H1 (cell line): ENCODE results near the gene FAM193A. TPM values are rescaled to one million over a fixed set of nuclear protein-coding genes. Genes with fewer than 3 reads are reported as not detected.
"Not testable (repeated sequence)": the region's sequence is repeated elsewhere in the genome, so short reads cannot be mapped to it uniquely, and the experiment has no call there.

Experiments used
- CTCF ChIA-PET: fragments of 300-600 bp; sonication (Branson Sonifier 250); formaldehyde crosslinking; loops from one replicate; lab custom pipeline; 2021; ENCODE audit not compliant: partially characterized antibody; lab: Charles Lee
- POLR2A ChIA-PET: fragments of 300-600 bp; sonication (Branson Sonifier 250); formaldehyde crosslinking; loops from one replicate; lab custom pipeline; 2021; ENCODE audit warnings: inconsistent platforms; ENCODE audit not compliant: partially characterized antibody; lab: Charles Lee
- DNase-seq, 2 experiments: peaks; one replicate each; pipeline versions ENCODE4 v3.0.0 to v3.0.0-alpha.2; 2010 to 2022; ENCODE audit warnings: low spot score in 2 of 2, low read depth in 1 of 2, mixed read lengths in 1 of 2
- FAIRE-seq: peaks from 2 replicates; lab custom pipeline; 2011; peaks lifted over from hg19 to GRCh38; lab: Jason Lieb, UNC
- H2AFZ ChIP-seq: 2 replicates; pipeline ENCODE4 v1.8.1; 2012; ENCODE audit warnings: low read length, inconsistent platforms
- H2AK5ac ChIP-seq: 2 replicates; pipeline ENCODE4 v1.6.1; 2013; ENCODE audit warnings: low read depth, low read length
- H2BK120ac ChIP-seq: replicated peaks from 2 replicates; pipeline ENCODE3; 2013; ENCODE audit warnings: low read depth, low read length, inconsistent platforms
- H2BK12ac ChIP-seq: 2 replicates; pipeline ENCODE4 v1.6.1; 2013; ENCODE audit warnings: low read depth, low read length
- H2BK15ac ChIP-seq: 2 replicates; pipeline ENCODE4 v1.6.1; 2013; ENCODE audit warnings: low read length
- H2BK20ac ChIP-seq: 2 replicates; pipeline ENCODE4 v1.6.1; 2013; ENCODE audit warnings: low read length
- H2BK5ac ChIP-seq: 2 replicates; pipeline ENCODE4 v1.6.1; 2013; ENCODE audit warnings: low read depth, low read length
- H3K14ac ChIP-seq: 2 replicates; pipeline ENCODE4 v1.6.1; 2013; ENCODE audit warnings: inconsistent platforms; ENCODE audit not compliant: insufficient read length
- H3K18ac ChIP-seq: 2 replicates; pipeline ENCODE4 v1.6.1; 2013; ENCODE audit warnings: low read length; ENCODE audit errors: extremely low read depth
- H3K23ac ChIP-seq: 2 replicates; pipeline ENCODE4 v1.6.1; 2013; ENCODE audit warnings: inconsistent platforms; ENCODE audit not compliant: insufficient read length
- H3K23me2 ChIP-seq: 2 replicates; pipeline ENCODE4 v1.6.1; 2013; ENCODE audit warnings: low read depth, low read length
- H3K27ac ChIP-seq: 2 replicates; pipeline ENCODE4 v1.6.1; 2011; ENCODE audit warnings: low read depth, low read length, inconsistent platforms
- H3K27me3 ChIP-seq, 4 experiments: replicated peaks in 1 of 4; 1 replicate in 1 of 4; 2 replicates in 3 of 4; pipeline versions ENCODE4 v1.6.1 to v1.8.1; 2011 to 2013; ENCODE audit warnings: low read length in 3 of 4, mild to moderate bottlenecking in 3 of 4, inconsistent platforms in 2 of 4, mixed read lengths in 2 of 4, moderate library complexity in 1 of 4; ENCODE audit not compliant: control insufficient read depth in 3 of 4, insufficient read depth in 3 of 4; ENCODE audit errors: extremely low read depth in 1 of 4
- H3K36me3 ChIP-seq, 4 experiments: 2 replicates each; pipeline versions ENCODE4 v1.6.1 to v1.8.1; 2011 to 2013; ENCODE audit warnings: mild to moderate bottlenecking in 4 of 4, low read length in 3 of 4, moderate library complexity in 2 of 4, control low read depth in 1 of 4, inconsistent platforms in 1 of 4; ENCODE audit not compliant: insufficient read depth in 4 of 4, control insufficient read depth in 2 of 4
- H3K4ac ChIP-seq: replicated peaks from 2 replicates; pipeline ENCODE3; 2013; ENCODE audit warnings: low read length, low read depth, mixed read lengths, inconsistent platforms; ENCODE audit not compliant: insufficient read length
- H3K4me1 ChIP-seq, 4 experiments: replicated peaks in 1 of 4; 1 replicate in 1 of 4; 2 replicates in 3 of 4; pipeline versions ENCODE4 v1.6.1 to v1.8.1; 2011 to 2013; ENCODE audit warnings: low read length in 3 of 4, inconsistent platforms in 2 of 4, mixed read lengths in 1 of 4; ENCODE audit not compliant: insufficient read depth in 4 of 4, control insufficient read depth in 3 of 4
- H3K4me2 ChIP-seq, 2 experiments: 2 replicates each; pipeline versions ENCODE4 v1.6.1 to v1.8.1; 2011 to 2013; ENCODE audit warnings: low read depth in 2 of 2, low read length in 2 of 2, control low read depth in 1 of 2, inconsistent platforms in 1 of 2, mild to moderate bottlenecking in 1 of 2; ENCODE audit not compliant: insufficient read depth in 1 of 2
- H3K4me3 ChIP-seq, 4 experiments: fragments of 200-600, 300-600 bp in 1 of 4; sonication (generic), shearing (Covaris generic), sonication (Bioruptor Twin) in 1 of 4; 2 replicates each; pipeline versions ENCODE4 v1.5.1 to v1.8.1; 2011 to 2016; ENCODE audit warnings: low read length in 4 of 4, low read depth in 3 of 4, control low read depth in 2 of 4, inconsistent platforms in 2 of 4, mild to moderate bottlenecking in 2 of 4, mixed read lengths in 1 of 4, moderate library complexity in 1 of 4; ENCODE audit not compliant: insufficient read depth in 2 of 4; ENCODE audit errors: extremely low read depth in 1 of 4
- H3K56ac ChIP-seq: replicated peaks from 2 replicates; pipeline ENCODE3; 2013; ENCODE audit warnings: low read depth, mild to moderate bottlenecking, mixed read lengths, low read length, inconsistent platforms; ENCODE audit not compliant: insufficient read length
- H3K79me1 ChIP-seq: 2 replicates; pipeline ENCODE4 v1.6.1; 2013; ENCODE audit warnings: low read depth, low read length, control low read depth
- H3K79me2 ChIP-seq, 2 experiments: 2 replicates each; pipeline versions ENCODE4 v1.6.1 to v1.8.1; 2012 to 2013; ENCODE audit warnings: low read length in 2 of 2, mild to moderate bottlenecking in 2 of 2, inconsistent platforms in 1 of 2; ENCODE audit not compliant: insufficient read depth in 2 of 2, control insufficient read depth in 1 of 2
- H3K9ac ChIP-seq, 4 experiments: replicated peaks in 1 of 4; 1 replicate in 1 of 4; 2 replicates in 3 of 4; pipeline versions ENCODE4 v1.6.1 to v1.8.1; 2011 to 2013; ENCODE audit warnings: low read depth in 3 of 4, low read length in 3 of 4, control low read depth in 2 of 4, mild to moderate bottlenecking in 2 of 4, moderate library complexity in 2 of 4, inconsistent platforms in 1 of 4; ENCODE audit errors: extremely low read depth in 1 of 4
- H3K9me3 ChIP-seq, 2 experiments: 2 replicates each; pipeline versions ENCODE4 v1.6.1 to v1.8.1; 2012 to 2013; ENCODE audit warnings: mild to moderate bottlenecking in 2 of 2, moderate library complexity in 2 of 2, control low read depth in 1 of 2, inconsistent platforms in 1 of 2, low read depth in 1 of 2, low read length in 1 of 2, mixed read lengths in 1 of 2; ENCODE audit not compliant: insufficient read depth in 2 of 2
- H4K20me1 ChIP-seq, 2 experiments: replicated peaks in 1 of 2; 2 replicates each; pipeline versions ENCODE3 to v1.8.1; 2011 to 2013; ENCODE audit warnings: inconsistent platforms in 2 of 2, low read length in 2 of 2, mild to moderate bottlenecking in 1 of 2; ENCODE audit not compliant: insufficient read depth in 2 of 2, control insufficient read depth in 1 of 2
- H4K5ac ChIP-seq: 2 replicates; pipeline ENCODE4 v1.6.1; 2013; ENCODE audit warnings: low read length, low read depth, mixed read lengths, inconsistent platforms; ENCODE audit not compliant: insufficient read length
- H4K8ac ChIP-seq: 2 replicates; pipeline ENCODE4 v1.8.0; 2013; ENCODE audit warnings: mild to moderate bottlenecking, moderate library complexity, low read length, inconsistent platforms; ENCODE audit not compliant: insufficient read depth; ENCODE audit errors: extremely low read depth
- H4K91ac ChIP-seq: replicated peaks from 2 replicates; pipeline ENCODE3; 2013; ENCODE audit warnings: low read length, mixed read lengths, inconsistent platforms; ENCODE audit not compliant: insufficient read length
- WGBS, 2 experiments: shearing (Covaris generic) in 1 of 2; methylation state at CpG; one replicate each; pipeline versions ENCODE4 v1.1.6 to v1.1.7; 2013 to 2015; ENCODE audit warnings: low lambda C conversion rate in 2 of 2, mixed read lengths in 2 of 2, inconsistent platforms in 1 of 2, low coverage in 1 of 2, missing lambda C conversion rate in 1 of 2; ENCODE audit not compliant: insufficient replicate concordance in 2 of 2, insufficient coverage in 1 of 2, insufficient read length in 1 of 2; ENCODE audit errors: extremely low coverage in 1 of 2, missing lambda C conversion rate in 1 of 2; 5-methylcytosine and 5-hydroxymethylcytosine counted together
- polyA plus RNA-seq, 7 experiments: library from polyadenylated mRNA; depleted of rRNA in 3 of 7; stranded (reverse) in 5 of 7; unstranded in 2 of 7; fragments of >200 nt in 5 of 7; fragments of 200-250 nt in 2 of 7; gene quantifications; 1 replicate in 5 of 7; 2 replicates in 1 of 7; 4 replicates in 1 of 7; pipeline versions ENCODE4 v1.2.1 to v1.2.3, GENCODE V29; 2011 to 2013; ENCODE audit warnings: missing spikeins in 2 of 7, mixed read lengths in 2 of 7
- total RNA-seq: library from RNA; stranded (reverse); fragmentation: NEBNext Ultra II Directional; extraction: Animal tissue kit (Norgen Biotek cat#: 25700); gene quantifications from 2 replicates; pipeline ENCODE4 v1.2.1, GENCODE V29; 2021

FAM193A gene
- total and polyA plus RNA-seq, 2 of the 8 experiments (the other 6 are each of a cell fraction or from before 2014, with no cell fraction given): 8.7 to 26.2 TPM

DNA sequence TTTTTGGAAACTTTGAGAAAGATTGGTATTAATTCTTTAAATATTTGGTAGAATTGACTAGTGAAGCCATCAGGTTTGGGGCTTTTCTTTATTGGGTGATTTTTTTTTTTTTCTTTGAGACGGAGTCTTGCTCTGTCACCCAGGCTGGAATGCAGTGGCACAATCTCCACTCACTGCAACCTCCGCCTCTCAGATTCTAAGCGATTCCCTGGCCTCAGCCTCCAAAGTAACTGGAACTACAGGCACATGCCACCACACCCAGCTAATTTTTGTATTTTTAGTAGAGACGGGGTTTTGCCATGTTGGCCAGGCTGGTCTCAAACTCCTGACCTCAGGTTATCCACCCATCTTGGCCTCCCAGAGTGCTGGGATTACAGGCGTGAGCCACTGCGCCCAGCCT is 143.3 kb downstream of the FAM193A start:
- not testable (repeated sequence) for H2AFZ ChIP-seq, H4K20me1 ChIP-seq, H2BK5ac ChIP-seq, DNase-seq, H4K91ac ChIP-seq, H3K9me3 ChIP-seq, H3K4me3 ChIP-seq, H2BK20ac ChIP-seq, H3K4me2 ChIP-seq, H3K56ac ChIP-seq, H2BK120ac ChIP-seq, H3K4me1 ChIP-seq, H4K8ac ChIP-seq, H2BK12ac ChIP-seq, H3K4ac ChIP-seq, H2BK15ac ChIP-seq, H3K36me3 ChIP-seq, H3K23ac ChIP-seq, H3K14ac ChIP-seq, FAIRE-seq, H3K23me2 ChIP-seq, H3K27me3 ChIP-seq, H3K9ac ChIP-seq, H3K79me2 ChIP-seq, H4K5ac ChIP-seq, H3K27ac ChIP-seq, H2AK5ac ChIP-seq, H3K79me1 ChIP-seq, H3K18ac ChIP-seq
- CTCF ChIA-PET: interaction anchor here (0.9 kb wide), 1 partner anchor 49 kb away, joined by 3 read pairs; no protein-coding TSS in a partner anchor
- WGBS, 2 experiments: 90% methylated on average over 6 of the region's 6 CpGs; no CpG with 5 or more reads in 1 of the 2 experiments
- POLR2A ChIA-PET: interaction anchor here (0.7 to 1.1 kb wide), 3 partner anchors 22 to 232 kb away, joined by 3 read pairs; no protein-coding TSS in a partner anchor
